IPS DF 6.9 (cell line): ENCODE data around the gene SYCN.

Experiments
- DNase-seq: peaks from one replicate; pipeline ENCODE4 v3.0.0-alpha.2; 2013; ENCODE audit warnings: low read depth, low spot score
- H3K27ac ChIP-seq: one replicate; pipeline ENCODE4 v1.5.1; 2013; ENCODE audit warnings: low read length, control low read depth
- H3K27me3 ChIP-seq: 2 replicates; pipeline ENCODE4 v1.6.1; 2013; ENCODE audit warnings: mild to moderate bottlenecking, low read length; ENCODE audit not compliant: control insufficient read depth, insufficient read depth
- H3K36me3 ChIP-seq: 2 replicates; pipeline ENCODE4 v1.6.1; 2013; ENCODE audit warnings: low read length; ENCODE audit not compliant: control insufficient read depth, insufficient read depth
- H3K4me1 ChIP-seq: 2 replicates; pipeline ENCODE4 v1.6.1; 2013; ENCODE audit warnings: low read length; ENCODE audit not compliant: control insufficient read depth, insufficient read depth
- H3K4me3 ChIP-seq: 2 replicates; pipeline ENCODE4 v1.5.1; 2013; ENCODE audit warnings: mild to moderate bottlenecking, low read length
- H3K9me3 ChIP-seq: 2 replicates; pipeline ENCODE4 v1.6.1; 2013; ENCODE audit warnings: low read length, inconsistent platforms; ENCODE audit not compliant: control insufficient read depth, insufficient read depth
- whole genome bisulfite sequencing: extraction: QIAGEN DNeasy Blood & Tissue Kit; methylation state at CpG from one replicate; pipeline ENCODE4 v1.1.7; 2013; ENCODE audit warnings: mixed read lengths, missing lambda C conversion rate; ENCODE audit not compliant: insufficient read length, insufficient coverage; 5-methylcytosine and 5-hydroxymethylcytosine counted together

Gene SYCN

GRCh38 chr19:39163621-39164020 lies 40.4 kb downstream of the SYCN start:
- H3K9me3 ChIP-seq = no peaks in the 10 kb centered on the region
- WGBS = no CpG with 5 or more reads among the region's 9 CpGs
- no peak overlapping the region for H3K4me3 ChIP-seq
- DNase-seq = no peak
- H3K27me3 ChIP-seq = no peaks in the 10 kb centered on the region
- H3K36me3 ChIP-seq = no peaks in the 10 kb centered on the region
- peaks cover 11% of the 10 kb centered on the region for H3K4me1 ChIP-seq
- H3K27ac ChIP-seq = no peak overlapping the region

DNA sequence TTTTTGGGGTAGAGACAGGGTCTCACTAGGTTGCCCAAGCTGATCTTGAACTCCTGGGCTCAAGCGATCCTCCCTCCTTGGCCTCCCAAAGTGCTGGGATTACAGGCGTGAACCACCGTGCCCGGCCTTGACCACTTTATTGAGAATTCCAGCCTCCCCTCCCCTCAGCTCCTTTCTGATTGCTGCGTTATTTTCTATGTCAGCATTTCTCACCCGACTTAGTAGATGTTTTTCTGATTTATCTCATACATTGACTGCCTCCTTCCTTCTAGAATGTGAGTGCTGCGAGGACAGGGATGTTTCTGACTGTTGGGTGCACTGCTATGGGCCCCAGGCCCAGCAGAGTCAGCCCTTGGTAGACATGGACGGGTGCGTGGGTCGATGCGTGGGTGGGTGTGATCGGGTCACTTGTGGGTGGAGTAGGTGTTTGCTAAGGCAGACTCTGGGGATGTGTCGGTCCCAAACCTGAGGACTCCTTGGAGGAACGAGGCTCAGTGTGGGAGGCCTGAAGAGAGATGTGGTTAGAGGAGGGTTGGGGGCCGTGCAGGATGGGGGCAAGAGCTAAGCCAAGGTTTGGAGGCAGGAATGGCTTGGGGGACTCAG lies 41.5 kb downstream of the SYCN start:
- no CpG with 5 or more reads among the region's 15 CpGs for WGBS
- no peak for DNase-seq
- H3K27ac ChIP-seq = no peak overlapping the region
- no peaks in the 10 kb centered on the region for H3K27me3 ChIP-seq
- no peaks in the 10 kb centered on the region for H3K9me3 ChIP-seq
- H3K4me1 ChIP-seq = peaks cover 9% of the 10 kb centered on the region
- no peaks in the 10 kb centered on the region for H3K36me3 ChIP-seq
- no peak overlapping the region for H3K4me3 ChIP-seq

DNA sequence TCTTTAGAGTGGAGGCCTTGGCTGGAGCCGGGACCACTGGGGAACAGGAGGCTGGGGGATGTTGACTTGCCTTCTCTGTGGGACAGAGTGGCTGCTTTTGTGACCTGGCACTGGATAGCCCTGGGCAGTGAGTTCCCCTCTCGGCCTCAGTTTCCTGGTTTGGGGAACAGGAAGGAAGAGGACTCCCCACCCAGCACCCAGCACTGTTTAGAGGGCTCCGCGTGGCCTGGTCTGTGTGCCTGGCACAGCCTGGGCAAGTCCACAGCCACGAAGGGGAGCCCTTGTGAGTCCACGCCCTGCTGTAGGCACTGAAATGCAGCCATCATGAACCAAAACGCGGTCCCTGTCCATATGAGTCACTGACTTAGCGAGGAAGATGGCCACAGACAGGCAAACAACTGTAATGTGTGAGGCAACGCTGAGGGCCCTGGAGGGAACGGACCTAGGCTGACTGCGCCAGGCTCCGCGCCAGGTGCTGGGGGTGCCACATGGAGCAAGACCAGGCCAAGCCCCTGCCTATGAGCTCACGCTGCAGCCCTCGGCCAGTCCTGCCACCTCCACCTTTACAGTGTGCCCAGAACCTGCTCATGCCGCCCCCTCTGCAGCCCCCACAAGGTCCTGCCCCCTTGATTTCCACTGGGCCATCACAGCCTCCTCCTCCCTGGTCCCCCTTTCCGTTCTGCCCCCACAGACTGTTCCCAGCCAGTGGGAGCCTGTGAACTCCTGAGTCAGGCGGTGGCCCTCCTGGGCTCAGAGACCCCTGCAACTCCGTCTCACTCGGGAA lies 43.0 kb downstream of the SYCN start:
- DNase-seq = no peak
- Histone ChIP-seq H3K27ac (no peak overlapping the region), H3K36me3 (no peaks in the 10 kb centered on the region), H3K4me3 (no peak overlapping the region), H3K4me1 (peaks cover 6% of the 10 kb centered on the region; the same call in 1 of the 2 replicates), H3K9me3 (no peaks in the 10 kb centered on the region), H3K27me3 (no peaks in the 10 kb centered on the region)
- no CpG with 5 or more reads among the region's 21 CpGs for WGBS

- no peaks in the 10 kb centered on the region for H3K36me3 ChIP-seq
- no peak for DNase-seq
- H3K4me3 ChIP-seq = no peak overlapping the region
- no peak overlapping the region for H3K27ac ChIP-seq
- H3K27me3 ChIP-seq = no peaks in the 10 kb centered on the region
- peaks cover 9% of the 10 kb centered on the region for H3K4me1 ChIP-seq
- no CpG with 5 or more reads among the region's 8 CpGs for WGBS
- no peaks in the 10 kb centered on the region for H3K9me3 ChIP-seq
Observed at GRCh38 chr19:39160523-39160861, 43.6 kb downstream of the SYCN start.

GRCh38 chr19:39158646-39159260 lies 45.3 kb downstream of the SYCN start:
- DNase-seq = no peak
- peaks cover 20% of the 10 kb centered on the region for H3K4me1 ChIP-seq
- H3K4me3 ChIP-seq = no peak overlapping the region
- H3K36me3 ChIP-seq = no peaks in the 10 kb centered on the region
- H3K9me3 ChIP-seq = no peaks in the 10 kb centered on the region
- H3K27me3 ChIP-seq = no peaks in the 10 kb centered on the region
- H3K27ac ChIP-seq = no peak overlapping the region
- WGBS = no CpG with 5 or more reads among the region's 12 CpGs

DNA sequence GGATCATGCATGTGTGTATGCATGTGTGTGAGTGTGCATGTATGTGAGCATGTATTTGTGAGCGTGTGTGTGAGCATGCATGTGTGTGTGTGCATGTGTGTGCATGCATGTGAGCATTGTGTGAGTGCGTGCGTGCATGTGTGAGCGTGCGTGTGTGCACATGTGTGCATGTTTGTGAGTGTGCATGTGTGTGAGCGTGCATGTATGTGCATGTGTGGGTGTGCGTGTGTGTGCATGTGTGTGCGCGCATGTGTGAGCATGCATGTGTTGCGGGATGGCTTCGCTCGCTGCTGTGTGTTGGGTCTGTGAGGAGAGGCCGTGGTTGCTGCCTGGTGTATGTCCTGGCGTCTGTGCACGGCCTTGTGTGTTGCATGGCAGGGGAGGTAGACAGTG lies 46.1 kb downstream of the SYCN start:
- WGBS = no CpG with 5 or more reads among the region's 15 CpGs
- no peaks in the 10 kb centered on the region for H3K27me3 ChIP-seq
- H3K36me3 ChIP-seq = no peaks in the 10 kb centered on the region
- no peak overlapping the region for H3K27ac ChIP-seq
- no peaks in the 10 kb centered on the region for H3K9me3 ChIP-seq
- H3K4me1 ChIP-seq = peaks cover 20% of the 10 kb centered on the region
- H3K4me3 ChIP-seq = no peak overlapping the region
- DNase-seq = no peak

DNA sequence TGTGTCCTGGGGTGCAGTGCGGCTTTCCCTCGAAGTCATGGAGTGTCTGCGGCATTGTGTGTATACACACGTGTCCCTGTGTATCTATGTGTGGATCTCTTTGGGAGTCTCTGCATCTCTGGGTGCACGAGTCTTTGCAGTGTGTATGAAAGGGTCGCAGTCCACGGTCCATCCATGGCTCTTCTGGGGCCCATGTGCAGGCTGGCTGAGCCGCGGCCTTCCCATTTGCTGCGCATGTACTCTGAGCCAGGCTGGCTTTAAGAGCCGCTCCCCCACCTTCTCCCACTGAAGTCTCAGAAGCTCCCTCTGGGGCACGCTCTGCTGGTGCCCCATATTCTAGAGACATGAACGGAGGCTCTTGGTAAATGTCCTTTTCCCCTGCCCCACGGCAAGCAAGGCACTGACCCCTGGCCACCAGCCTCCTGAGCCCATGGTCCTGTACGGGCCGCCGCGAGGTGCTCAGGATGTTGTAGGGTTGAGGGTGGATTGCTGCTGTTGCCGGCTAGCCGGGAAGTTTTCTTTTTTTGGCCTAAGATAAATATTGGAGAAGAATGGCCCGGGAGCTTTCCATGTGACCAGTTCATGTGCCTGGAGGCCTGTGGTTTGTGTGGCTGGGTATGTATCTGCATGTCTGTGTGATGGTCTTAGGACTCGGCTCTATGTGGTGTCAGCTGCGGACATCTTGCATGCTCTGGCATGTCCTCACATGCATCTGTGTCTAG lies 46.6 kb downstream of the SYCN start:
- Histone ChIP-seq H3K27ac (no peak overlapping the region), H3K36me3 (no peaks in the 10 kb centered on the region), H3K9me3 (no peaks in the 10 kb centered on the region), H3K27me3 (no peaks in the 10 kb centered on the region), H3K4me1 (peaks cover 20% of the 10 kb centered on the region), H3K4me3 (no peak overlapping the region)
- no peak for DNase-seq
- no CpG with 5 or more reads among the region's 23 CpGs for WGBS

- Histone ChIP-seq H3K9me3 (no peaks in the 10 kb centered on the region), H3K27ac (no peak overlapping the region), H3K36me3 (no peaks in the 10 kb centered on the region), H3K27me3 (no peaks in the 10 kb centered on the region), H3K4me3 (no peak overlapping the region), H3K4me1 (peaks cover 20% of the 10 kb centered on the region)
- DNase-seq = no peak
- WGBS = no CpG with 5 or more reads among the region's 24 CpGs
Observed at GRCh38 chr19:39156326-39157230, 47.5 kb downstream of the SYCN start.

DNA sequence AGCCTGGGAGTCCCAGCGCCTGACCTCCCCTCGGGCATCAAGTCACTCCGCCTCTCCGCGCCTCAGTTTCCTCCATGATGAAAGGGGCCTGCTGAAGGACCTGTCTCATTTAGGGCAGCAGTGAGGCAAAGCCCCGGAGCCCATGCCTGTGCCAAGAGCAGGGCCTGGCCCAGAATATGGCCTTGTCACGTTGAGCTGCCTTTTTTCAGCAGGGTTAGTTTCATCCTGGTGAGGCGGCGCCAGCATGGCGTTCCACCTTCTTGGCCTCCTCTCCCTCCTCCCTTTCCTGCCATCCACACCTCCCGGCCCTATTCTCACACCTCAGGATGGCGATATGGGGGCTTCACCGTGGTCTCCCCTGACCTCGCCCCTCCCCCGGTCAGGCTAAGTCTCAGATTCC lies 48.3 kb downstream of the SYCN start:
- Histone ChIP-seq H3K36me3 (no peaks in the 10 kb centered on the region), H3K27ac (no peak overlapping the region), H3K4me1 (peaks cover 20% of the 10 kb centered on the region), H3K27me3 (no peaks in the 10 kb centered on the region), H3K9me3 (no peaks in the 10 kb centered on the region), H3K4me3 (no peak overlapping the region)
- DNase-seq = no peak
- WGBS = no CpG with 5 or more reads among the region's 15 CpGs
